Hypothalamus (tissue), 51 donors: ENCODE data around the gene RGS17.
A peak's percentile ranks its signal among the peaks of the same experiment; 100 is the strongest.
"Not testable (repeated sequence)": the region's sequence is repeated elsewhere in the genome, so short reads cannot be mapped to it uniquely, and the experiment has no call there.

Experiments
- DNase-seq, 51 donors: peaks; one replicate each; lab custom pipeline; 2025; lab: John Stamatoyannopoulos, UW

Gene RGS17

DNA sequence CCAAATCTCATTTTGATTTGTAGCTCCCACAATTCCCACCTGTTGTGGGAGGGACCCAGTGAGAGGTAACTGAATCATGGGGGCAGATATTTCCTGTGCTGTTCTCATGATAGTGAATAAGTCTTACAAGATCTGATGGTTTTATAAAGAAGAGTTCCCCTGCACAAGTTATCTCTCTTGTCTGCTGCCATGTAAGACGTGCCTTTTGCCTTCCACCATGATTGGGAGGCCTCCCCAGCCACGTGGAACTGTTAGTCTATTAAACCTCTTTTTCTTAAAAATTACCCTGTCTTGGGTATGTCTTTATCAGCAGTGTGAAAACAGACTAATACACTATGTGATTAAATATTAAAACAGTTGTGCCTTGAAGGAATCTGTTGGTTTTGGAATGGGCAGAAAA is 131.5 kb downstream of the RGS17 start:
- DNase-seq = not testable (repeated sequence)

DNA sequence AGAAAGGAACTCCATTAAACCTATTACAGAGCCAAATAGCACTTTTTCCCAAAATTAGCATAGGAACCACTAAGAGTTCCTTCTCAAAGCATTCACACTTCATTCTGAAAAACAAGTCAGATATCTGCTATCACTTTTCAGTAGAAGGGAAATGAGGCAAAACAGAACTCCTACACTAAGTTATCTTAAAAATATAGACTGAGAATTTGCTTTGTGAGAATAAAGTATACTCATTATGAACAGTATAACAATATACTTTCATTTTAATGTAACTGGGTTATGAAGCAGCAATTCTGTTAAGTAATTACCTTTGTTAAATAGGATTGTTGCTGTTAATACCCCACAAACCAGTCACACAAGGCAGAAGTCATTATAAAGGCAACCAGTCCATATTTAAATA is 137.2 kb downstream of the RGS17 start:
- no peak for DNase-seq

- DNase-seq = no peak
These were observed 137.7 kb downstream of the RGS17 start for GRCh38 chr6:152993431-152993830.

- no peak for DNase-seq
These were observed 144.1 kb downstream of the RGS17 start for GRCh38 chr6:152986978-152987377.

GRCh38 chr6:152985300-152985699 is 145.8 kb downstream of the RGS17 start:
- DNase-seq = not testable (repeated sequence)

DNA sequence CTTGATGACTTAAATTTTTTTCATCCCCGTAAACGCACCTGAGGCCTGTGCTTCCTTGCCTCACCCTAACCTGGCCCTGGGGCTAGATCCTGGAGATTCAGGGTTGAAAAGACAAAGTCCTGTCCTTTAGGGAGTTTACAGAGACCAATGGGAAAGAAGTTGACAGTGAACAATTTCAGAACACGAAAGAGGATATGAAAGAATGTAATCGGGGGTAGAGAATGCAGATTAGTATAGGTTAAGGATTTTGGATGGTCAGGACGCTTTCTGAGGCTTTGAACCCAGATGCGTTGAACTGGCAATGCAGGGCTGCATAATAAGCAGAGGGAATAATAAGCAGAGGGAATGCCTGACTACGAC is 146.6 kb downstream of the RGS17 start:
- DNase-seq = no peak

GRCh38 chr6:152983637-152984512 is 147.2 kb downstream of the RGS17 start:
- DNase-seq = peak in 39 of 51 donors; percentile 6 to 95 (median 66)

GRCh38 chr6:152982904-152983636 is 148.0 kb downstream of the RGS17 start, which contains the start of gene FBXO5:
Gene FBXO5 (minus strand): TSS chr6:152983041. CDS start chr6:152982959, 82 bp downstream.
- peak; percentile 58 to 99 (median 95) for DNase-seq

- peak in 7 of 51 donors; percentile 22 to 57 (median 33) for DNase-seq
These were observed 148.8 kb downstream of the RGS17 start for GRCh38 chr6:152981989-152982903.

GRCh38 chr6:152981219-152981618 is 149.9 kb downstream of the RGS17 start:
- no peak for DNase-seq

DNA sequence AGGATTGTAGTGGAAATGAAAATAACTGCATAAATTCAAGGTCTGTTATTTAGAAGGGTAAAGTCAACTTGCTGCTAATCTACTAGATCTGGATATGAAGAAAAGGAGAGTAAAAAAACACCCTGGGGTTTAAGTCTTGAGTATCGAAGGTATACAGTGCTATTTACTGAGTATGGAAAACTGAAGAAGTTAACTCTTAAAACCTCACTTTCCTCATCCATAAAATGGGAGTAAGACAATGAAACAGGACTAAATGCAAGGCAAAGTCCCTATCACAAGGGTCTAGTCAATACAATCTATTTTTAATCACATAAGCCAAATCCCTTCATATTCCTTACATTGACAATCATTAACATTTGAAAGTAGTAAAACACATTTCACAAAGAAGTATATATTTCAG is 150.4 kb downstream of the RGS17 start:
- DNase-seq = no peak

- DNase-seq = no peak
These were observed 152.0 kb downstream of the RGS17 start for GRCh38 chr6:152979116-152979515.

DNA sequence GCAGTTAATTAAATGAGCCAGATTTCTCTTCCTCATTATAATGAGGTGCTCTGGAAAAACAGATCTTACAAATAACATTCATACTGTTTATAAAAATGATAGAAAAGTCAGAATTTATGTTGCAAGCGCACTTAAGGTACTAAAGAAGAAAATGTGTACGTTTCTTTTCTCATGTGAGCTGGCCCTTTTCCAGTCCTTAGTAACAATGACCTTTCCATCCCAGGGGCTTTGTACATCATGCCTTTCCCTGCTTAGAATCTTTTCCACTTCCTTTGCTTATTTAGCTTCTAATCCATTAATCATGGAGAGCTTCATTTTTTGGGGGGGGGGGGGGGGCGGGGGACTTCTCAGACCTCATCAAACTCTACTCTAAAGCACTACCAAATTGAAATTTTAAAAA is 153.0 kb downstream of the RGS17 start:
- no peak for DNase-seq

DNA sequence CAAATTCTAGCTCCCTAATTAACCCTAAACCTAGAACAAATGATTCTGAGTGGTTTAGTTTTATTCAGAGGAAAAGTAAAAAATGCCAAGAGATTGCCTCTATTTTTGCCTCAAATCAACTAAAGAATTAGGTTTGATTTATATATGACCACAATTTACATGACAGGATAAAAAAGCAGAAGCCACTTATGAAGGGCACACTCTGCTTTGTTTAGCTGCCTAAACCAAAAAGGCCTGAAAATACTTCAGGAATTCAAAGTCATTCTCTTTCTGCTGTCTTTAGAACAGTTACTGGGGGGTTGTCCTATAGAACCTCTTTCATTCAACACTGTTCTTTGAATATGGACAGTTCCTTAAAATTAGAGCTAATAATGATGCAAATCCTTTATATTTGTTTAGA is 153.5 kb downstream of the RGS17 start:
- no peak for DNase-seq

- no peak for DNase-seq
These were observed 154.3 kb downstream of the RGS17 start for GRCh38 chr6:152976749-152977148.

GRCh38 chr6:152975204-152975915 is 155.7 kb downstream of the RGS17 start:
- DNase-seq = no peak

DNA sequence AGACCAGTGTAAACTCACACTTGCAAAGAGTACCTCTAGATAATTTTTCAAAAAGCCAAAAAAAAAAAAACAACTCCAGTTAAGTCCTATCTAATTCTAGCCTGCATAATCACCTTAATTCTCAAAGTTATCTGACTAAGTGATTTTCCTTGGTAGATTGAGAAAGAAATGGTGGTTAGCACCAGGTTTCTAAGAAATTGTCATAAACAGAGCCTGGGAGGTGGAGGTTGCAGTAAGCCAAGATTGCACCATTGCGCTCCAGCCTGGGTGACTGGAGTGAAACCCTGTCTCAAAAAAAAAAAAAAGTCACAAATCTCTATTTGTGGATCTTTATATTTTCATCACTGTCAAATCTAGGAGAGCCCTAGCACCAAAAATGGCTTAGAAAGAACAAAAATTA is 157.2 kb downstream of the RGS17 start:
- no peak for DNase-seq

GRCh38 chr6:152969688-152970418 is 161.2 kb downstream of the RGS17 start:
- no peak for DNase-seq

GRCh38 chr6:152966168-152966894 is 164.8 kb downstream of the RGS17 start:
- DNase-seq = not testable (repeated sequence)
